ENCODE measurements around the gene RASA4.
A peak's percentile ranks its signal among the peaks of the same experiment; 100 is the strongest.
"Not testable (repeated sequence)": the region's sequence is repeated elsewhere in the genome, so short reads cannot be mapped to it uniquely, and the experiment has no call there.

The RASA4 gene

DNA sequence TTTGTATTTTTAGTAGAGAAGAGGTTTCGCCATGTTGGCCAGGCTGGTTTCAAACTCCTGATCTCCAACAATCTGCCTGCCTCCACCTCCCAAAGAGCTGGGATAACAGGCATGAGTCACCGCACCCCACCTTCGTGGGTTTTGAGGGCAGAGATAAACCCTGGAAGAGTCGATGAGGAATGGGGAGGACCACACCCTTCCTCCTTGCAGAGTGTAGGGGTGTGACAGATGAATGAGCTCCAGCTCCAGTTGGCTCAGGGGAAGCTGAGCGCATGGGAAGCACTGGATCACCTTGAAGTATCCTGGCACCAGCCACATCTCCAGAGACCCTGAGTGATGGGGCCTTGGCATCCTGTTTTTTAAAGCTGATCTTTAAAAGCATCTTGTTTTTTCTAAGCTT lies 33.1 kb downstream of the RASA4 start:
- H3K4me3 Mint-ChIP-seq; H3K9me3 Mint-ChIP-seq; ATAC-seq (replicated peaks); H3K27ac Mint-ChIP-seq; H3K36me3 Mint-ChIP-seq; H3K4me1 Mint-ChIP-seq; DNase-seq; H3K27me3 Mint-ChIP-seq: not testable (repeated sequence)

DNA sequence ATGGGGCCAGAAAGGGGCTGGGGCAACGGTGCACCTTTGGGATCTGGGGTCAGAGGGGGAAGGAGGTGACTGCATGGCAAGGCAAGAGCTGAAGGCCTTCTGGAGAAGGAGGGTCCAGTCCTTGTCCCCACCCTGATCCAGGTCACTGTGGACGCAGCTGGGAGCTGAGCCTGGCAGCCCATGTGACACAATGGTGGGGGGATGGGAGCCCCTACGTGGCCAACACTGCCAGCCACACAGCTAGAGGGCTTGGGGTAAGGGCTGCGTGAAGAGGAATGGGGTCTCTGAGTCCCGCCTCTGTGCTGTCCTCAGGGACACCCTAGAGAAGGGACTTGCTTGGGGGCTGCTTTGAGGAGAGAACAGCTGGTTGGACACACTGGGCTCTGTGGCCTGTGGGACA lies 34.8 kb downstream of the RASA4 start:
- not testable (repeated sequence) for H3K4me1 Mint-ChIP-seq; H3K27me3 Mint-ChIP-seq; H3K4me3 Mint-ChIP-seq; ATAC-seq (replicated peaks); DNase-seq; H3K36me3 Mint-ChIP-seq; H3K27ac Mint-ChIP-seq; H3K9me3 Mint-ChIP-seq

DNA sequence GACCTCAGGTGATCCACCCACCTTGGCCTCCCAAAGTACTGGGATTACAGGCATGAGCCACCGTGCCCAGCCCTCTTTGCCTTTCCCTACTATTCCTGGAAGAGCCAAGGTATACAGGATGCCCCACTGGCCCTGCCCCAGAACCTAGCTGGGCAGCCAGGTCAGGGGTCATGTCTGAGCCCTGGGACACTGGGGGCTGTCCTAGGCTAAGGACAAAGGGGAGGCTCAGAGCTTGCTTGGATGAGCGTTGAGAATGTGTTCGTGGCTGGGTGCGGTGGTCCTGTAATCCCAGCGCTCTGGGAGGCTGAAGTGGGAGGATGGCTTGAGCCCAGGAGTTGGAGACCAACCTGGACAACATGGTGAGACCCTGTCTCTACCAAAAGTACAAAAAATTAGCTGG lies 38.1 kb downstream of the RASA4 start:
- not testable (repeated sequence) for DNase-seq, H3K27me3 Mint-ChIP-seq, H3K36me3 Mint-ChIP-seq, H3K4me3 Mint-ChIP-seq, H3K9me3 Mint-ChIP-seq, H3K4me1 Mint-ChIP-seq, H3K27ac Mint-ChIP-seq
- ATAC-seq (replicated peaks): peak in 1 of 2 donors; percentile 12

DNA sequence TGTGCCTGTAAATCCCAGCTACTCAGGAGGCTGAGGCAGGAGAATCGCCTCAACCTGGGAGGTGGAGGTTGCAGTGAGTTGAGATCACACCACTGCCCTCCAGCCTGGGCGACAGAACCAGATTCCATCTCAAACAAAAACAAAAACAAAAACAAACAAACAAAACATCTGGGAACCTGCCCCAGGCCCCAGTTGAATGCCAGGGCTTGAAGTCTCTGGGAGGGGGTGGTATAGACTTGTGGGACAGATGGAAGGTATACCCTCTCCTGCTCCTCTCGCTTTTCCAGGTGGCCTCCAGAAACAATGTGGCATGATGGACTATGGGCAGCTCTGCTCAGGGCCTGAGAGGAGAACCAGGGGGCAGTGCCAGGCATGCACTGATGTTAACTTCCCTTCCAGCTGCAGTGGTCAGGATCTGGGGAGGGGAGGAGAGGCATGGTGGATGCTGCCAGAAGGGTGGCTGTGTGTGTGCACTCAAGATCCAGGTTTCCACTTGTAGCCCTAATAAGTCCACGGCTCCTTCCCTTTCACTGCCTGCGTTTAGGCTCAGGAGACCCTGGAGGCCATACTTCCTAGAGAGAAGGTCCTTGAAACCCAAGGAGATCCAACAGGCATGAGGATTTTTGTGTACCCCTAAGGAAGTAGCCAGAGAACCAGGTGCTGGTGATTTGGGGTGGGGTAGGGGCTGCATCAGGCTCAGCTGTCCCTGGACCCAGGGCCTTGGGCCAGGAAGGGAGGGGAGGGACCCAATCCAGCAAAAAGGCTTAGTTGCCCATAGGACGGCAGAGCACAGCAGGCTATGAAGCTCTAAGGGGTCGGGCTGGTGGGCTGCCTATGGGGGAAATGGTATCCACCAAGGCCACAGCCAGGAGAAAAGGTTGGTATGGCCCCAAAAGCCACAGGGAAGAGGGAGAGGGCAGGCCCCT lies 39.0 kb downstream of the RASA4 start:
- not testable (repeated sequence) for H3K4me3 Mint-ChIP-seq; H3K9me3 Mint-ChIP-seq; H3K4me1 Mint-ChIP-seq; ATAC-seq (replicated peaks); H3K27me3 Mint-ChIP-seq; DNase-seq; H3K36me3 Mint-ChIP-seq; H3K27ac Mint-ChIP-seq

DNA sequence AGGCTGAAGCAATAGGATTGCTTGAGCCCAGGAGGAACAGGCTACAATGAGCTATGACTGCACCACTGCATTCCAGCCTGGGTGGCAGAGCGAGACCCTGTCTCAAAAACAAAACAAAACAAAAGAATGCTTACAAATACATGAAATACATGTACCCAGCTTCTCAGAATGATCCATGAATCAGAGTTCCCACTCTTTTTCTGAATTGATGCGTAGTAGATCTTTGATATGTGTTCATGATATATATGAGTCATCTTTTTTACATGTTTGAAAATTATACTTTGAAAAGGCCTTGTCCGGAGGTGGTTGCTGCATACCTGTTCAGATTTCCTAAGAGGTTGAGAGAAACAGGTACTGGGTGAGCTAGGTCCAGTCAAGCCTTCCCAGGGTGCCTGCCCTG lies 40.2 kb downstream of the RASA4 start:
- not testable (repeated sequence) for H3K4me1 Mint-ChIP-seq; DNase-seq; H3K27ac Mint-ChIP-seq; H3K9me3 Mint-ChIP-seq; H3K4me3 Mint-ChIP-seq; H3K36me3 Mint-ChIP-seq; ATAC-seq (replicated peaks); H3K27me3 Mint-ChIP-seq

DNA sequence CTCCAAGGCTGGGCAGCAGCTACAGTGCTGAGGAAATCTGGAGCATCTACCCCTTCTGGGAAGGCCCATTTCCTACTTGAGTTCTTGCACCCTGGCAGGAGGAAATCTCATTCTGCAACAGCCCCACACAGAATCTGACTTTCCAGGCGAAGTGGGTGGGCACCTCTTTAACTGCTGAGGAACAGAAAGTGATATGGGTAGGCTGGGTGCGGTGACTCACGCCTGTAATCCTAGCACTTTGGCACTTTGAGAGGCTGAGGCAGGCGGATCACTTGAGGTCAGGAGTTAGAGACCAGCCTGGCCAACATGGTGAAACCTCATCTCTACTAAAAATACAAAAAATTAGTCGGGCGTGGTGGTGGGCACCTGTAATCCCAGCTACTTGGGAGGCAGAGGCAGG lies 41.9 kb downstream of the RASA4 start:
- H3K27ac Mint-ChIP-seq; H3K27me3 Mint-ChIP-seq; H3K9me3 Mint-ChIP-seq; H3K4me3 Mint-ChIP-seq; H3K4me1 Mint-ChIP-seq; DNase-seq; ATAC-seq (replicated peaks); H3K36me3 Mint-ChIP-seq: not testable (repeated sequence)

DNA sequence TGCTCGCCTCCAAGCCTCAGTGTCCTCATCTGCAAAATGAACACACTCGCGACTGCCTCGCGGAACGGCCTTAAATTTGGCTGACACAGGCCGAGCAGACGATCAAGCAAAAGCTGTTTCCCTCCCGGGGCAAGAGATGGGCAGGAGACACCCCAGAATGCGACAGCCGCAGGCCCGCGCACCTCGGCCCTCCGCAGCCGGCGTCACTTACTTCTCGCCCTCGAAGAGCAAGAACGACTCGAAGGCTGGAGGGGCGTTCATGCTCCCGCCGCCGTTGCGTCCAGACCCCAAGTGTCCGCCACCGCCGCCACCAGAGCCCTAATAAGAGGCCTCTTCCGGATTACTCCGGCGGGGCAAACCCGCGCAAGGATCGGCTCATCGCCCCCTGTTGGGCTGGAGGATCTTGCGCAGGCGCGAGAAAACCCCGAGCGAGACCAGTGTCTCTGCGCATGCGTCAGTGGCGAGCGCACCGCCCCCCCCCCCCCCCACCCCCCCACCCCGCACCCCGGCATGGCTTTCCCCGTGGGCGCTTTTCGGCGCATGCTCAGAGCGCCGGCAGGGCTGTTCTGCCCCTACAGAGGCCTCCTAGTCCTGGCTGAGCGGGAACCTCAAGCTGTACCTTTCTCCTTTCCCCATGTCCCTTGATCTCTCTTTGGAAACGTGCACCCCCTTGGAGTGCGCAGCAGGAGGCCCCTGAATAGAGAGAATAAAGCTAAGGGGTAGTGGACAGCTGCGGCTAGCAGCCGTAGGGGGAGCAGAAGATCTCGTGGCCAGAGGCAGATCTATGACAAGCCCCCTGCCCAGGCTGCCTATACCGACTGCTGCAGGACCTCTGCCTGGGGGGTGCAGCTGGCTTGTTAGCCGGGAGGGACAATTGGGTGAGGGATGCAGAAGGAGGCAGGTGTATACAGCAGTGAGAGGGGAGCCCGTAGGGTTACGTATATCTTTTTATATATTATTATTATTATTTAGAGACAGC lies 44.0 kb downstream of the RASA4 start, which contains the start of gene POLR2J3:
TSS of gene POLR2J3 (minus strand) at position 323 of the 979 bp plus-strand sequence. CDS start at position 261, 62 bp downstream.
- Mint-ChIP-seq H3K27ac (peak within 1 kb of the TSS; percentile 97), H3K4me3 (peak within 1 kb of the TSS; percentile 80 to 92)
- peak; percentile 94 to 96 for ATAC-seq (replicated peaks)
- not testable (repeated sequence) for H3K27me3 Mint-ChIP-seq, H3K4me1 Mint-ChIP-seq, H3K36me3 Mint-ChIP-seq, H3K9me3 Mint-ChIP-seq
- peak; percentile 99 for DNase-seq

DNA sequence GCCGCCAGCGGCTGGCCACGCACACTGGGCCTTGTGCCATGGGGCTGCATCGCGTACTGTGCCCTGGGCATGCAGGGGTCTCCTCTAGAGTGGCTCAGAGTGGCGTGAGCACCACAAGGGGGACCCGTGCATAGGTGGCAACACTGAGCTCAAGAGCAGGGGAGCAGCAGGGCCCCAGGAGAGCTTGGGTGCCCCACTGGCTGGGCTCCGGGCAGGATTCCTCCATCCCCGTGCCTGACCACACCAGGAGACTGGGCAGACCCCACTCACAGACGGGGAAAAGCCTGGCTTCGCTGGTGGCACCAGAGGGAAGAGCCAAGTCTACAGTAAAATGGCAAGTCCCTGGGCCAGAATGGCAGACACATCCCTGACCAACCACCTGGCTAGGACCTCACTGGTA lies 47.9 kb downstream of the RASA4 start:
- not testable (repeated sequence) for H3K4me1 Mint-ChIP-seq; DNase-seq; H3K27ac Mint-ChIP-seq; H3K27me3 Mint-ChIP-seq; H3K9me3 Mint-ChIP-seq; H3K36me3 Mint-ChIP-seq; ATAC-seq (replicated peaks); H3K4me3 Mint-ChIP-seq

DNA sequence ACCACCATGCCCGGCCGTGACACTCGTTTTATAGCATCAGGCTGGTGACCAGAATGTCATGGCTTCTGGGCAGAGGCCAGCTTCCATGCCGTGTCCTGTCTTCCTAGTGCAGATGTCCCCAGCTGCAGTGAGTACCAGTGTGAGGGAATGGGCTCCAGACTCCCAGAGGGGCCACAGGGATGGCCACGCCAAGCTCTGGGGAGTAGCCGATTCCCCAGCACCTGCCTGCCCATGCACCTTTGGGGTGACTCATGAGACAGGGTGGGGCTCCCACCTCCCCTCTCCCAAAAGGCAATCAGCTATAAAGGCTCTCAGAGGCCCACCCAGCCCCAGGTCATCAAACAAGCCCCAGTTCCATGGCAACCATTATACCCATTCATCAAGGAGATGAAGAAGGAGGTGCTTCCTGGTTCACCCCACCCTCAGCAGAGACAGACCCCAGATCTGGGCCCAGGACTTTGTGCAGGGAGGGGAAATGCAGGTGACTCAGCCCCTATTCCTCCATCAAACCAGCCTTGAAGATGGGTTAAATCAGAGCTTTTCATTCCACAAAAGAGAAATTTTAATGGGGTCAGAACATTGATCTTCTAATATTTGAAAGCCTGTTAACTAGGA lies 65.6 kb downstream of the RASA4 start, which contains the start of gene SPDYE2:
TSS of gene SPDYE2 (plus strand) at position 419 of the 615 bp plus-strand sequence. CDS start 2,030 bp downstream, outside the sequence.
- H3K27ac Mint-ChIP-seq: not testable (repeated sequence)

DNA sequence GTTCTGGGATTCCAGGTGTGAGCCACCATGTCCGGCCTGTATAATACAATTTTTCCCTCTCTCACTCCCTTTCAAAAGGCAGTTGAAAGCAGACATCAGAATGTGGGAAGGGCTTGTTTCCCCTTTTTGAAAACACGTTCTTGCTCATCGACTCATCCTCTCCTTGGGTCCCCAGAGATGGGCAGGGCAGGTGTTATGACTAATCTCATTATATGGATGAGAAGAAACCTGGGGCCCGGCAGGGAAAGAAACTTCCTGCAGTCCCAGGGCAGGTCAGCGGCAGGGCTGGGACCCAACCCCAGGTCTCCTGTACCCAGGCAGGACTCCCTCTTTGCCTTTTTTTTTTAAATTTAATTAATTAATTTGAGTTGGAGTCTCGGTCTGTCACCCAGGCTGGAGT lies 70.2 kb downstream of the RASA4 start:
- H3K27ac Mint-ChIP-seq, DNase-seq, H3K9me3 Mint-ChIP-seq, H3K36me3 Mint-ChIP-seq, H3K4me3 Mint-ChIP-seq, H3K4me1 Mint-ChIP-seq, H3K27me3 Mint-ChIP-seq: not testable (repeated sequence)
- ATAC-seq (replicated peaks): peak; percentile 95 to 96

More for the DNA sequence above, 65.6 kb downstream of the RASA4 start, which contains the start of gene SPDYE2:
- H3K4me1 Mint-ChIP-seq; H3K9me3 Mint-ChIP-seq; H3K36me3 Mint-ChIP-seq; ATAC-seq (replicated peaks); H3K27me3 Mint-ChIP-seq; H3K4me3 Mint-ChIP-seq; DNase-seq: not testable (repeated sequence)

DNA sequence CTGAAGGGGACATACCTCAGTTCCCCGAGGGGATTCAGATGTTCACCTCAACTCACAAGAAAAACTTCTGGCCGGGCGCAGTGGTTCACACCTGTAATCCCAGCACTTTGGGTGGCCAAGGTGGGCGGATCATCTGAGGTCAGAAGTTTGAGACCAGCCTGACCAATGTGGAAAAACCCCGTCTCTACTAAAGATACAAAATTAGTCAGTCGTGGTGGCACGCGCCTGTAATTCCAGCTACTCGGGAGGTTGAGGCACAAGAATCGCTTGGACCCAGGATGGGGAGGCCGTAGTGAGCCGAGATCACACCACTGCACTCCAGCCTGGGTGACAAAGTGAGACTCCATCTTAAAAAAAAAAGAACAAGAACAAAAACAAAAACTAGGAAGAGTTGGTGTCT lies 71.3 kb downstream of the RASA4 start:
- not testable (repeated sequence) for DNase-seq; H3K27me3 Mint-ChIP-seq; ATAC-seq (replicated peaks)

DNA sequence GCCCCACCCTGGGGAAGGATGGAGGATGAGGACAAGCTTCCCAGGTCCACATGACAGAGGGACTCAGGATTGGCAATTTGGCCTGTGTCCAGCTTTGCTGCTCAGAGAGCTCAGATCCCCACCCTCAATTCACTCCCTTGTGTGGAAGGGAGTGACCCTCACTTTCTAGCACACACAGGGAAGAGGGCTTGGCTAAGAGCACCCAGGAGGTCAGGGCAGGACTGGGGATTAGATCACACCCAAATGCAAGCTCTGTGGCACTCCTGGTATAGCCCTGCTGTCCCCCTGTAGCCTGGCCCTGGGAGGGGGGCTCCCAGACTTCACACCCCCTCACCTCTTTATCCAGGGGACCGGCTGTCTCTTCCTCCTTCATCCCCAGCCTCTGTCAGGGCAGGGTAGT lies 72.2 kb downstream of the RASA4 start:
- not testable (repeated sequence) for H3K4me1 Mint-ChIP-seq; DNase-seq; H3K9me3 Mint-ChIP-seq; H3K27ac Mint-ChIP-seq; H3K36me3 Mint-ChIP-seq; H3K27me3 Mint-ChIP-seq; H3K4me3 Mint-ChIP-seq; ATAC-seq (replicated peaks)

More for the DNA sequence above, 71.3 kb downstream of the RASA4 start:
- not testable (repeated sequence) for H3K27ac Mint-ChIP-seq, H3K4me1 Mint-ChIP-seq, H3K9me3 Mint-ChIP-seq, H3K4me3 Mint-ChIP-seq, H3K36me3 Mint-ChIP-seq

DNA sequence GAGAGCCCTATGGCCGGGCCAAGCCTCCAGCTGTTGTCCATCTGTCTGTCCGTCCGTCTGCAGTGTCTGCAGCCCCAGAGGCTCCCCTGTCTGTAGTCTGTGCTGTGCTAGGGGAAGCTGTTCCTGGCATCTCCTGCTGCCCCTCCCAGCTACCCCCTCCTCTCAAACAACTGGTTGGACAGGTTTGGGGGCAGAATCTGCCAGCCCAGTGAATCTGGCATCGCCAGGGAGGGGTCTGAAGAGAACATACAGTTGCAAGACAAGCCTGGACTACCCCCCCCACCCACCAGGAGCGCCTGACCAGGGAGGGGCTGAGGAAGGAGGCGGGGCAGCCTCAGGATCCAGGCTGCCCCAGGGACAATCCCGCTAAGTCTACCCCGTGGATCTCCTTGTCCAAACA lies 73.0 kb downstream of the RASA4 start, which contains the start of gene UPK3BL2:
TSS of gene UPK3BL2 (minus strand) at position 101 of the 400 bp plus-strand sequence. CDS start at position 41, 60 bp downstream.
- H3K36me3 Mint-ChIP-seq; H3K9me3 Mint-ChIP-seq; H3K4me3 Mint-ChIP-seq; H3K27me3 Mint-ChIP-seq; H3K27ac Mint-ChIP-seq; ATAC-seq (replicated peaks); H3K4me1 Mint-ChIP-seq; DNase-seq: not testable (repeated sequence)

DNA sequence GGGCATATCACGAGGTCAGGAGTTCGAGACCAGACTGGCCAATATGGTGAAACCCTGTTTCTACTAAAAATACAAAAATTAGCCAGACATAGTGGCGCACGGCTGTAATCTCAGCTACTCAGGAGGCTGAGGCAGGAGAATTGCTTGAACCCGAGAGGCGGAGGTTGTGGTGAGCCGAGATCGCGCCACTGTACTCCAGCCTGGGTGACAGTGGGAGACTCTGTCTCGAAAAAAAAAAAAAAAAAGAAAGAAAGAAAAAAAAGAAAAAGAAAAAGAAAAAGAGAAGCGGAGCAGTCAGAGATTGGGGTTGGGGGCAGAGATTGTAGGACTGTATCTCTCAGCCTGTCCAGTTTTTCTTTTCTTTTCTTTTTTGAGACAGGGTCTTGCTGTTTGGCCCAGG lies 73.8 kb downstream of the RASA4 start:
- H3K4me1 Mint-ChIP-seq; H3K27me3 Mint-ChIP-seq; H3K36me3 Mint-ChIP-seq; H3K9me3 Mint-ChIP-seq; H3K4me3 Mint-ChIP-seq; ATAC-seq (replicated peaks); H3K27ac Mint-ChIP-seq; DNase-seq: not testable (repeated sequence)
